Esophagus muscularis mucosa (tissue), 4 donors: ENCODE measurements around the gene UNC5B. TPM values are rescaled to one million over a fixed set of nuclear protein-coding genes. Genes with fewer than 3 reads are reported as not detected.
"Not testable (repeated sequence)": the region's sequence is repeated elsewhere in the genome, so short reads cannot be mapped to it uniquely, and the experiment has no call there.

Source experiments
- DNase-seq: peaks from one replicate; pipeline ENCODE4 v3.0.0-alpha.2; 2017; ENCODE audit errors: extremely low spot score
- H3K27ac ChIP-seq, 4 donors: fragments of 200-600 bp; sonication (generic); replicated peaks in 1 of 4; 1 replicate in 3 of 4; 2 replicates in 1 of 4; pipeline ENCODE4 v1.5.1; 2016 to 2019; ENCODE audit warnings: mild to moderate bottlenecking in 1 of 4
- H3K27me3 ChIP-seq, 4 donors: fragments of 200-600 bp; sonication (generic); one replicate each; pipeline versions ENCODE4 v1.5.1 to v1.6.0; 2016 to 2019
- H3K36me3 ChIP-seq, 4 donors: fragments of 200-600 bp; sonication (generic); one replicate each; pipeline ENCODE4 v1.5.1; 2016 to 2019
- H3K4me1 ChIP-seq, 4 donors: fragments of 200-600 bp; sonication (generic); one replicate each; pipeline ENCODE4 v1.5.1; 2016 to 2019
- H3K4me3 ChIP-seq, 4 donors: fragments of 200-600 bp; sonication (generic); 1 replicate in 2 of 4; 2 replicates in 2 of 4; pipeline ENCODE4 v1.5.1; 2016 to 2019; ENCODE audit warnings: mild to moderate bottlenecking in 4 of 4, moderate library complexity in 1 of 4
- H3K9me3 ChIP-seq, 4 donors: fragments of 200-600 bp; sonication (generic); 1 replicate in 3 of 4; 2 replicates in 1 of 4; pipeline ENCODE4 v1.5.1; 2016 to 2019
- EP300 ChIP-seq: sonication (generic); formaldehyde crosslinking; IDR thresholded peaks from one replicate; pipeline ENCODE4 v1.6.1; 2017; ENCODE audit warnings: antibody characterized with exemption
- POLR2A ChIP-seq: fragments of 450-650 bp; IDR thresholded peaks from one replicate; pipeline ENCODE4 v1.6.1; 2017; ENCODE audit warnings: antibody characterized with exemption, moderate library complexity, mild to moderate bottlenecking, low read depth
- POLR2AphosphoS5 ChIP-seq, 2 donors: sonication (generic); formaldehyde crosslinking; IDR thresholded peaks; one replicate each; pipeline ENCODE4 v1.6.1; 2017; ENCODE audit warnings: antibody characterized with exemption in 2 of 2
- WGBS: methylation state at CpG from one replicate; pipeline ENCODE4 v1.1.5; 2018; 5-methylcytosine and 5-hydroxymethylcytosine counted together
- intact Hi-C: fragments of 100-400 bp; cut with DNase I; formaldehyde crosslinking; loops from one replicate; pipeline ENCODE4 v1.15.1; 2023
- total RNA-seq, 4 donors: library from RNA; depleted of rRNA; stranded (reverse); fragments of >200 nt; gene quantifications; one replicate each; pipeline versions ENCODE4 v1.1.0 to v1.2.1, GENCODE V29; 2016
- TF ChIP-seq, protein P1 (sequence below), 3 experiments: fragments of 200-600 bp in 2 of 3; fragments of 450-650 bp in 1 of 3; sonication (generic) in 2 of 3; IDR thresholded peaks; one replicate each; pipeline ENCODE4 v1.5.1; 2017 to 2019; ENCODE audit warnings: antibody characterized with exemption in 3 of 3, mild to moderate bottlenecking in 2 of 3, moderate library complexity in 1 of 3

Gene UNC5B
- total RNA-seq, 4 donors from 2014 or later: 2.1 to 3.7 (median 2.8) TPM

DNA sequence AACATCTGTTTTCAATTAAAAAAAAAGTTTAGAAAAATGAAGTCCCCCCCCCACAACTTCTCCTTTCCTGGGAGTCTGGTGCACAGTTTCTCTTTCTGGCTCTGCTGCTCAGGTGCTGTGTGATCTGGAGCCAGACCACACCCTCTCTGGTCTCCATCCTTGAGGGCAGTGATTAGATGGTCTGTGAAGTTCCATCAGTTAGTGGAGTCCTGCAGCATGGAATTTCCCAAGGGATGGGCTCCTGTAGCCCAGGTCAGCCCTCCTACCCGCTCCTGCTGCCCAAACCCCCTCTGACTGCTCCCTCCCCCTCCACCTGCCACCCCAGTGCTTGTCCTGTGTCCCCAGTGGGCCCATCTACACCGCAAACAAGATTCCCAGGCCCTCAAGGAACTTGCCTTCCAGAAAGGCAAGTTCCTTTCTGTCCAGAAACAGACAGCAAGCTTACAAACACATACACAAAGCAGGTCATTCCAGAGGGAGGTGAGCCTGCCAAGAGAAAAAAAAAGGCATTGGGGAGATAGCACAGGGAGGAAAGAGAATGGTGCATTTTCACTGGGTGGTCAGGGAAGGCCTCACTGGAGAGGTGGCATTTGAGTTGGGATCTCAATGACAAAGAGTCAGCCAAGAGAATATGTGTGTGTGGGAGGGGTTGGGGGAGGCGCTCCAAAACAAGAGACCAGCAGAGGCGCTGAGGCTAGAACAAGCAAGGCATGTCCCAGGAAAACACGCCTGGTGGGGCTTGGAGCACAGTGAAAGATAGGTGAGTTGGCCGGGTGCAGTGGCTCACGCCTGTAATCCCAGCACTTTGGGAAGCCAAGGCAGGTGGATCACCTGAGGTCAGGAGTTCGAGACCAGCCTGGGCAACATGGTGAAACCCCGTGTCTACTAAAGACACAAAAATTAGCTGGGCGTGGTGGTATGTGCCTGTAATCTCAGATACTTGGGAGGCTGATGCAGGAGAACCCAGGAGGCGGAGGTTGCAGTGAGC is 57.2 kb downstream of the UNC5B start:
- Histone ChIP-seq H3K9me3 (no peaks in the 10 kb centered on the region), H3K36me3 (no peaks in the 10 kb centered on the region), H3K27me3 (no peaks in the 10 kb centered on the region), H3K4me3 (no peak overlapping the region), H3K4me1 (peaks cover 28 to 39% (median 34%) of the 10 kb centered on the region in 4 donors), H3K27ac (no peak overlapping the region)
- no peak for DNase-seq
- WGBS: 72% methylated on average over 10 of the region's 11 CpGs
- TF ChIP-seq POLR2A: no peak
- TF ChIP-seq POLR2AphosphoS5 (IDR thresholded peaks at IDR 0.05): no peak
- TF ChIP-seq, protein P1, sequence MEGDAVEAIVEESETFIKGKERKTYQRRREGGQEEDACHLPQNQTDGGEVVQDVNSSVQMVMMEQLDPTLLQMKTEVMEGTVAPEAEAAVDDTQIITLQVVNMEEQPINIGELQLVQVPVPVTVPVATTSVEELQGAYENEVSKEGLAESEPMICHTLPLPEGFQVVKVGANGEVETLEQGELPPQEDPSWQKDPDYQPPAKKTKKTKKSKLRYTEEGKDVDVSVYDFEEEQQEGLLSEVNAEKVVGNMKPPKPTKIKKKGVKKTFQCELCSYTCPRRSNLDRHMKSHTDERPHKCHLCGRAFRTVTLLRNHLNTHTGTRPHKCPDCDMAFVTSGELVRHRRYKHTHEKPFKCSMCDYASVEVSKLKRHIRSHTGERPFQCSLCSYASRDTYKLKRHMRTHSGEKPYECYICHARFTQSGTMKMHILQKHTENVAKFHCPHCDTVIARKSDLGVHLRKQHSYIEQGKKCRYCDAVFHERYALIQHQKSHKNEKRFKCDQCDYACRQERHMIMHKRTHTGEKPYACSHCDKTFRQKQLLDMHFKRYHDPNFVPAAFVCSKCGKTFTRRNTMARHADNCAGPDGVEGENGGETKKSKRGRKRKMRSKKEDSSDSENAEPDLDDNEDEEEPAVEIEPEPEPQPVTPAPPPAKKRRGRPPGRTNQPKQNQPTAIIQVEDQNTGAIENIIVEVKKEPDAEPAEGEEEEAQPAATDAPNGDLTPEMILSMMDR (IDR thresholded peaks at IDR 0.05): no peak
- TF ChIP-seq EP300: no peak
- intact Hi-C loops: no loop called here

DNA sequence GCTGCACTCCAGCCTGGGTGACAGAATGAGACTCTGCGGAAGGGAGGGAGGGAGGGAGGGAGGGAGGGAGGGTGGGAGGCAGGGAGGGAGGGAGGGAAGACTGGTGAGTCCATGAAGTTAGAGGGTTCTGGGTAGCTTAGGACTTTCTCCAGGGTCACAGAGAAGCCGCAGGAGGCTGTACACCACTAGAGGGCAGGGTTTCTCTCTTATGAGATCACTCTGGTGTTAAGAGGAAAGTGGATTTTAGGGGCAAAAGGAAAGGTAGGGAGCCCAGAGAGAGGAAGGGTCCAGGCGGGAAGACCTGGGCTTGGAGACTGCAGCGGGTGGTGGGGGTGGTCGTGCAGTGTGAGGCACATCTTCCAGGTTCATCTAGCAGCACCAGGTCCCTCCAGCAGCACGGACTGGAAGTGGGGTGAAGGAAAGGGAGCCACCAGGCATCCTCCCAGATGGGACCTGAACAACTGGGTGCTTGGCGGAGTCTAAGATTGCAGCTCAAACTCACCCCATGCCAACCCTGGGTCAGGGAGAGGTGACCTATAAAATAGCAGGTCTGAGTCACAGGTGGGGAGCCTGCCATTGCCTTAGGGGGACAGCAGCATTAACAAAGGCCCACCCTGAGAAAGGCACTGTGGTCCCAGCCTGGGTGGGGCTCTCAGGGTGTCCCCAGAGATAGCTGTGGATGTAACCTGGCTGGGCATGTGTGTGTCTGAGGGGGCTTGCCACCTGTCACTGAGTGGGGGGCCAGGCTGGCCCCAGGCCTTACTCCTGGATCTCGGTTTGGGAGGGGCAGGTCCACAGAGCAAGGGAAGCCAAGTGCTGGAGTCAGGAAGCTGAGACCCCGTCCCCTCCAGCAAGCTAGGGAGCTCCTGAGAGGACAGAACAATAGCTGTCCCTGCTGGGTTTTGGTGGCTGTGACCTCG is 58.2 kb downstream of the UNC5B start:
- H3K36me3 ChIP-seq: no peaks in the 10 kb centered on the region
- peaks cover 28 to 38% (median 32%) of the 10 kb centered on the region in 4 donors for H3K4me1 ChIP-seq
- H3K9me3 ChIP-seq: no peaks in the 10 kb centered on the region
- 66% methylated on average over 9 of the region's 10 CpGs for WGBS
- TF ChIP-seq, protein P1 (IDR thresholded peaks at IDR 0.05): peak; percentile 33 to 71 (median 47)
- TF ChIP-seq POLR2AphosphoS5 (IDR thresholded peaks at IDR 0.05) (no peak), EP300 (no peak)
- H3K27ac ChIP-seq: no peak overlapping the region
- intact Hi-C loops: no loop called here
- H3K4me3 ChIP-seq: no peak overlapping the region
- DNase-seq: no peak
- no peaks in the 10 kb centered on the region for H3K27me3 ChIP-seq

DNA sequence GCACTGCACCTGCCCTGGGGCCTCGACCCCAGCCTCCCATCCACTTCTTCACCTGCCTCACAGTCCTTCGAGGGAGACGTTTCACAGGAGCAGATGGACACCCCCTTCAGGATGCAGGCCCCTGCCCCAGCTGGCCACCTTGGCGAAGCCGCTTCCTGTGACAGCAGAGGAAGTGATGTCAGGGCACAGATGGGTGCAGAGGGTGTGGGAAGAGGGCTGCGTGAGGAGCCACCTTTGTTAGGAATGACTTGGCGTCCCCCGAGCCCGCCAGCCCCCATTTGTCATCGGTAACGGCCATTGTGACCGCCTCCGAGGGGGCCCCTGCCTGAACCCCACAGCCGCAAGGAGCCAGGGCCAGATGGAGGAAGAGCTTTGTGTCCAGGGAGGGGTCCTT is 59.3 kb downstream of the UNC5B start:
- H3K4me3 ChIP-seq: no peak overlapping the region
- 71% methylated on average over 9 of the region's 14 CpGs for WGBS
- no peak for DNase-seq
- no peaks in the 10 kb centered on the region for H3K27me3 ChIP-seq
- TF ChIP-seq POLR2A (no peak), POLR2AphosphoS5 (IDR thresholded peaks at IDR 0.05) (no peak)
- TF ChIP-seq, protein P1 (IDR thresholded peaks at IDR 0.05): no peak
- no peaks in the 10 kb centered on the region for H3K9me3 ChIP-seq
- H3K27ac ChIP-seq: no peak overlapping the region
- peaks cover 21 to 28% (median 22%) of the 10 kb centered on the region in 4 donors for H3K4me1 ChIP-seq
- H3K36me3 ChIP-seq: no peaks in the 10 kb centered on the region
- intact Hi-C loops: no loop called here

DNA sequence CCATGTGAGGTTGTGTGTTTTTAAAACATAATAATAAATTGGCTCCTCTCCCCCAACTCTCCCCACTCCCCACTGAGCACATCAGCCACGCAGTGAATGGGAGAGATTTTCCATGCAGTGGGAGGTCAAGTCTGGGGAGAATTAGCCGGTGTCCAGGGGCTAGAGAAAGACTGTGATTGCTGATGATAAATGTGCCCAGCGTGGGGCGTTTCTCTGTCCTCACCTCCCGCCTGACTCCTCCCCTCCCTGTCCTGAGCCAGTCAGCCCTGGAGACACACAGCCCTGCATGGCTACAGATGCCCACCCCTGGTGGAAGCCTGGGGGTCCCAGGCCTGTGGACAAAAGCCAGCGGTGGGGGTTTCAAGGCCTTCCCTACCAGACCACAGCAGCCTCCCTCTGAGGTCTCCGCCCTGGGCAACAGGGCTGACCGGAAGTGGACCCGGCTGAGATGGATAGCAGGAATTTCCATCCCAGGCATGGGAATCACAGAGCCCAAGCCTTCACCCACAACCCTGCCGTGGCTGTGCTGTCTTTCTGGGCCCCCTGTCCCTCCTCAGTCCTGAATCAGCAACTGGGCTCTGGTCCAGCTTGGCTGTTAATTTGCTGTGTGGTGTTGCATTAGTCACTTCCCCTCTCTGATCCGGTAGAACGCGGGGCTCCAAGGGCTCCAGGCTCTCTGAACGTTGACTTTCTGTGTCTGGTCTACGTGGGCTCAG is 59.8 kb downstream of the UNC5B start:
- Histone ChIP-seq H3K27me3 (no peaks in the 10 kb centered on the region), H3K4me1 (peaks cover 20 to 28% (median 22%) of the 10 kb centered on the region in 4 donors), H3K36me3 (no peaks in the 10 kb centered on the region), H3K4me3 (no peak overlapping the region), H3K9me3 (no peaks in the 10 kb centered on the region), H3K27ac (no peak overlapping the region)
- TF ChIP-seq, protein P1 (IDR thresholded peaks at IDR 0.05): no peak
- TF ChIP-seq EP300 (no peak), POLR2AphosphoS5 (IDR thresholded peaks at IDR 0.05) (no peak), POLR2A (no peak)
- no peak for DNase-seq
- 69% methylated on average over 12 of the region's 15 CpGs for whole genome bisulfite sequencing
- intact Hi-C loops: no loop called here

DNA sequence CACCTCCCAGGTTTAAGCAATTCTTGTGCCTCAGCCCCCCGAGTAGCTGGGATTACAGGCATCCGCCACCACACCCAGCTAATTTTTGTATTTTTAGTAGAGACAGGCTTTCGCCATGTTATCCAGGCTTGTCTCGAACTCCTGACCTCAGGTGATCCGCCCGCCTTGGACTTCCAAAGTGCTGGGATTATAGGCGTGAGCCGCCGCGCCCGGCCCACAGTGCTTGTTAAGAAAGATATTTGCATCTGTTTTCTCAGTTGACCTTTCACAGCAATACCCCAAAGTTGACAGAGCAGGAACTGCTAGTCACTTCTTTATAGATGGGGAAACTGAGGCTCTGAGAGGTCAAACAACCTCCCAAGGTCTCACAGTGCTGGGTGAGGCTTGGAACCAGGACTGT is 60.6 kb downstream of the UNC5B start:
- H3K9me3 ChIP-seq, H3K36me3 ChIP-seq, H3K4me3 ChIP-seq, intact Hi-C loops, H3K27ac ChIP-seq, DNase-seq, H3K27me3 ChIP-seq: not testable (repeated sequence)
- peaks cover 20 to 28% (median 22%) of the 10 kb centered on the region in 4 donors for H3K4me1 ChIP-seq
- 87% methylated on average over 11 of the region's 11 CpGs for WGBS
